Endothelial cell of umbilical vein (primary cell): Measurements from ENCODE around the gene ETV3. TPM values are rescaled to one million over a fixed set of nuclear protein-coding genes. Genes with fewer than 3 reads are reported as not detected.

Experiments used
- BruUV-seq: library from RNA; stranded (reverse); fragments of 400-500 nt; replicated peaks from 2 replicates; lab custom pipeline; 2021; lab: Mats Ljungman, UMichigan
- CTCF ChIA-PET: fragments of 300-600, 350-600 bp; sonication (Branson Sonifier 250); formaldehyde crosslinking; loops from one replicate; lab custom pipeline; 2021; ENCODE audit warnings: antibody characterized with exemption, inconsistent platforms; lab: Charles Lee
- POLR2A ChIA-PET: fragments of 300-600, 350-600 bp; sonication (Branson Sonifier 250); formaldehyde crosslinking; loops from one replicate; lab custom pipeline; 2021; ENCODE audit warnings: antibody characterized with exemption, inconsistent platforms; lab: Charles Lee
- DNase-seq: peaks from one replicate; pipeline ENCODE4 v3.0.0-alpha.2; 2011; ENCODE audit warnings: low read depth, low spot score
- FAIRE-seq: peaks from 2 replicates; lab custom pipeline; 2011; peaks lifted over from hg19 to GRCh38; lab: Jason Lieb, UNC
- H2AFZ ChIP-seq: 2 replicates; pipeline ENCODE4 v1.6.0; 2012; ENCODE audit warnings: low read depth, low read length, control low read depth, inconsistent platforms
- H3K27ac ChIP-seq: 2 replicates; pipeline ENCODE4 v1.5.1; 2011; ENCODE audit warnings: low read depth, mild to moderate bottlenecking, control low read depth, low read length, moderate library complexity; ENCODE audit not compliant: insufficient read depth
- H3K27me3 ChIP-seq, 2 experiments: 2 replicates each; pipeline versions ENCODE4 v1.6.0 to v1.6.1; 2011; ENCODE audit warnings: low read length in 2 of 2, mixed read lengths in 1 of 2; ENCODE audit not compliant: control insufficient read depth in 2 of 2, insufficient read depth in 2 of 2
- H3K36me3 ChIP-seq, 2 experiments: 2 replicates in 1 of 2; 3 replicates in 1 of 2; pipeline ENCODE4 v1.5.1; 2011; ENCODE audit warnings: low read length in 2 of 2, mild to moderate bottlenecking in 1 of 2, moderate library complexity in 1 of 2; ENCODE audit not compliant: control insufficient read depth in 2 of 2, insufficient read depth in 2 of 2; ENCODE audit errors: extremely low read depth in 1 of 2
- H3K4me1 ChIP-seq: 3 replicates; pipeline ENCODE4 v1.5.1; 2011; ENCODE audit warnings: mild to moderate bottlenecking, low read length; ENCODE audit not compliant: control insufficient read depth, insufficient read depth; ENCODE audit errors: extremely low read depth
- H3K4me2 ChIP-seq: 2 replicates; pipeline ENCODE4 v1.6.1; 2011; ENCODE audit warnings: low read length, control low read depth, mixed read lengths; ENCODE audit not compliant: insufficient read depth
- H3K4me3 ChIP-seq, 3 experiments: fragments of 200-600 bp in 1 of 3; sonication (generic), shearing (Covaris generic) in 1 of 3; replicated peaks in 1 of 3; 2 replicates each; pipeline ENCODE4 v1.5.1; 2011 to 2016; ENCODE audit warnings: control low read depth in 3 of 3, low read length in 3 of 3, mild to moderate bottlenecking in 2 of 3, inconsistent platforms in 1 of 3, low read depth in 1 of 3, moderate library complexity in 1 of 3; ENCODE audit not compliant: insufficient read depth in 1 of 3
- H3K79me2 ChIP-seq: 2 replicates; pipeline ENCODE4 v1.6.0; 2012; ENCODE audit warnings: low read length, inconsistent platforms; ENCODE audit not compliant: control insufficient read depth, insufficient read depth
- H3K9ac ChIP-seq: replicated peaks from 2 replicates; pipeline ENCODE3; 2011; ENCODE audit warnings: low read length, control low read depth; ENCODE audit not compliant: insufficient read depth; ENCODE audit errors: extremely low read depth
- H3K9me1 ChIP-seq: replicated peaks from 3 replicates; pipeline ENCODE4 v1.6.0; 2011; ENCODE audit warnings: mild to moderate bottlenecking, low read length; ENCODE audit not compliant: control insufficient read depth, insufficient read depth; ENCODE audit errors: extremely low read depth
- H3K9me3 ChIP-seq: replicated peaks from 2 replicates; pipeline ENCODE4 v1.5.1; 2012; ENCODE audit warnings: low read length, inconsistent platforms; ENCODE audit not compliant: control insufficient read depth, insufficient read depth
- H4K20me1 ChIP-seq: replicated peaks from 2 replicates; pipeline ENCODE3; 2011; ENCODE audit warnings: mild to moderate bottlenecking, low read length; ENCODE audit not compliant: control insufficient read depth, insufficient read depth; ENCODE audit errors: extremely low read depth
- EZH2 ChIP-seq: IDR thresholded peaks from 2 replicates; pipeline ENCODE4 v1.6.1; 2012; ENCODE audit warnings: borderline replicate concordance, low read depth, mild to moderate bottlenecking, moderate library complexity, low read length, inconsistent platforms; ENCODE audit not compliant: severe bottlenecking
- FOS ChIP-seq: IDR thresholded peaks from 2 replicates; pipeline ENCODE4 v1.6.1; 2011; ENCODE audit warnings: mild to moderate bottlenecking, low read length, moderate library complexity, borderline replicate concordance; ENCODE audit not compliant: insufficient read depth
- GATA2 ChIP-seq: IDR thresholded peaks from 2 replicates; pipeline ENCODE4 v1.7.0; 2011; ENCODE audit warnings: low read depth, mild to moderate bottlenecking, moderate library complexity, mixed read lengths, low read length; ENCODE audit not compliant: insufficient read length, insufficient read depth
- JUN ChIP-seq: IDR thresholded peaks from 2 replicates; pipeline ENCODE4 v1.6.1; 2011; ENCODE audit warnings: borderline replicate concordance, low read depth; ENCODE audit not compliant: insufficient read length, insufficient read depth
- MAX ChIP-seq: IDR thresholded peaks from 2 replicates; pipeline ENCODE4 v1.6.1; 2011; ENCODE audit not compliant: insufficient read depth, insufficient read length
- MYC ChIP-seq: IDR thresholded peaks from one replicate; pipeline ENCODE4 v1.6.1; 2011; ENCODE audit warnings: mild to moderate bottlenecking, low read depth, low read length
- POLR2A ChIP-seq: IDR thresholded peaks from 2 replicates; pipeline ENCODE4 v1.6.1; 2012; ENCODE audit warnings: low read depth, mild to moderate bottlenecking, control low read depth, low read length
- POLR2AphosphoS5 ChIP-seq: IDR thresholded peaks from 2 replicates; pipeline ENCODE4 v1.6.1; 2012; ENCODE audit warnings: low read depth, mild to moderate bottlenecking, control low read depth, low read length, moderate library complexity; ENCODE audit not compliant: insufficient read depth
- dilution Hi-C: fragments of 300-500 bp; cut with MboI; formaldehyde crosslinking; loops from one replicate; pipeline ENCODE4 v1.15.0; 2019; ENCODE audit warnings: low sequenced_read_pairs; ENCODE audit not compliant: extremely low pct_ligation_motif_present
- intact Hi-C: fragments of 100-400 bp; cut with micrococcal nuclease; formaldehyde crosslinking; loops from one replicate; pipeline ENCODE4 v1.10.0; 2022
- polyA plus RNA-seq, 4 experiments: library from polyadenylated mRNA; depleted of rRNA in 3 of 4; stranded (reverse) in 3 of 4; unstranded in 1 of 4; fragments of >200 nt; gene quantifications; 2 replicates each; pipeline versions ENCODE4 v1.2.1 to v1.2.3, GENCODE V29; 2011 to 2012; ENCODE audit warnings: missing spikeins in 1 of 4
- total RNA-seq: library from RNA; stranded (reverse); gene quantifications from 2 replicates; pipeline ENCODE4 v1.2.3, GENCODE V29; 2021
- TF ChIP-seq, protein P1 (sequence below), 2 donors: IDR thresholded peaks; 1 replicate in 1 of 2; 2 replicates in 1 of 2; pipeline ENCODE4 v1.5.1; 2011; ENCODE audit warnings: low read length in 2 of 2, mild to moderate bottlenecking in 2 of 2, moderate library complexity in 2 of 2, control low read depth in 1 of 2, inconsistent platforms in 1 of 2, low read depth in 1 of 2; ENCODE audit not compliant: insufficient read depth in 1 of 2; ENCODE audit errors: extremely low read depth in 1 of 2

Gene ETV3
- total and polyA plus RNA-seq, 2 donors (not counting 3 experiments of a cell fraction or from before 2014, with no cell fraction given): 6.8 to 22.3 TPM

DNA sequence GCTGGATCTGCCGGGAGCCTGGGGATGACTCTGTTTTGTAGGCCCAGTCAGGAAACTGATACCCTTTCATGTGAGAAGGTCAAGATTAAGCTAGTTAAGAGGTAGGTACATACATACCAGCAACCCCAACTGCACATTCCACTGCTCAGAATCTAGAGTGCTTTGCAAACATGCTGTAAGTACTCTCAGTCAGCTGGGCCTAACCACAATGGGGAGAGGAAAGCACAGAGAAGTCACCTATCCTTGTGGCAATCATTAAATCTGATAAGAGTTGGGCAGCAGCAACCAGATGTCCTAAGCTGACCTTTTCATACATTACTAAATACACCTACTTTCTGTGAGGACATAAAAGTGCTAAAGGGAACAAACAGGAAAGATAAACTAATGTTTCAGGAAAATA lies 2.5 kb downstream of the ETV3 start:
- no peak overlapping the region for H2AFZ ChIP-seq
- no peak overlapping the region for H3K9ac ChIP-seq
- no peak for DNase-seq
- dilution Hi-C loops (no loop called here), intact Hi-C loops (no loop called here)
- no peaks in the 10 kb centered on the region for H3K9me3 ChIP-seq
- no peak for FAIRE-seq
- CTCF ChIA-PET: interaction anchor here (1.2 to 7.3 kb wide), 3 partner anchors 11 to 45 kb away, joined by 3 to 96 read pairs (median 86); no protein-coding TSS in a partner anchor
- no peaks in the 10 kb centered on the region for H3K9me1 ChIP-seq
- no peak overlapping the region for H3K4me2 ChIP-seq
- peaks cover 29 to 32% of the 10 kb centered on the region in 2 experiments for H3K36me3 ChIP-seq
- H3K27me3 ChIP-seq: no peaks in the 10 kb centered on the region
- no peak overlapping the region for H3K27ac ChIP-seq
- TF ChIP-seq GATA2 (no peak), MAX (no peak), POLR2A (no peak), POLR2AphosphoS5 (no peak), FOS (no peak), JUN (no peak), EZH2 (no peak), MYC (no peak)
- TF ChIP-seq, protein P1, sequence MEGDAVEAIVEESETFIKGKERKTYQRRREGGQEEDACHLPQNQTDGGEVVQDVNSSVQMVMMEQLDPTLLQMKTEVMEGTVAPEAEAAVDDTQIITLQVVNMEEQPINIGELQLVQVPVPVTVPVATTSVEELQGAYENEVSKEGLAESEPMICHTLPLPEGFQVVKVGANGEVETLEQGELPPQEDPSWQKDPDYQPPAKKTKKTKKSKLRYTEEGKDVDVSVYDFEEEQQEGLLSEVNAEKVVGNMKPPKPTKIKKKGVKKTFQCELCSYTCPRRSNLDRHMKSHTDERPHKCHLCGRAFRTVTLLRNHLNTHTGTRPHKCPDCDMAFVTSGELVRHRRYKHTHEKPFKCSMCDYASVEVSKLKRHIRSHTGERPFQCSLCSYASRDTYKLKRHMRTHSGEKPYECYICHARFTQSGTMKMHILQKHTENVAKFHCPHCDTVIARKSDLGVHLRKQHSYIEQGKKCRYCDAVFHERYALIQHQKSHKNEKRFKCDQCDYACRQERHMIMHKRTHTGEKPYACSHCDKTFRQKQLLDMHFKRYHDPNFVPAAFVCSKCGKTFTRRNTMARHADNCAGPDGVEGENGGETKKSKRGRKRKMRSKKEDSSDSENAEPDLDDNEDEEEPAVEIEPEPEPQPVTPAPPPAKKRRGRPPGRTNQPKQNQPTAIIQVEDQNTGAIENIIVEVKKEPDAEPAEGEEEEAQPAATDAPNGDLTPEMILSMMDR (IDR thresholded peaks at IDR 0.05; ENCODE audit: extremely low read depth in 1 of 2, insufficient read depth in 1 of 2, low read depth in 1 of 2, low read length in 2 of 2): no peak
- H3K4me3 ChIP-seq: no peak overlapping the region
- H3K79me2 ChIP-seq: peaks cover 32% of the 10 kb centered on the region
- POLR2A ChIA-PET: no interaction called here
- BruUV-seq: no TSS peak
- H4K20me1 ChIP-seq: peaks cover 6% of the 10 kb centered on the region
- H3K4me1 ChIP-seq: peaks cover 17% of the 10 kb centered on the region
